ENCODE measurements around the gene BATF3. TPM values are rescaled to one million over a fixed set of nuclear protein-coding genes. Genes with fewer than 3 reads are reported as not detected.

Gene BATF3
- total RNA-seq, 6 donors from 2014 or later, result 2.6 to 14.1 (median 9.4) TPM

DNA sequence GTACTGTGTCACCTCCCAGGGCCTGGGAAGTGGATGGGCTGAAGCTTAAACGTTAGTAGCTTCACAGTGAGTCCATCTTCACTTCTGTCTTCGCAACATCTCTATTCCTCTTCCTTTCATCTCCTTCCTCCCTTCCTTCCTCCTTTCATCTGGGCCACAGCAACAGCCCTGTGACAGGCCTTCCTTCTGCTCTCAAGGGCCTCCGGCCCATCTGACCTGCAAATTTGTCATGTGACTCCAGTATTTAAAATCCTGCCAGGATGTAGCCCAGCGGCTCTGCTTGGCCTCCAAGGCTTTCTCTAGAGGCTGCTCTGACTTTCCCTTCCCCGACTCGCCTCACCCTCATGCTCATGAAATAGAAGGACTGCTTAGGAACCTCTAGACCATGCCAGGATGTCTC lies 10.9 kb upstream of the BATF3 start:
- DNase-seq (no peak), ATAC-seq (ENCODE audit: low FRiP score in 2 of 2) (no peak)
- 63% methylated on average over 6 of the region's 6 CpGs for WGBS, 2 donors
- Histone ChIP-seq H3K4me1 (no peaks in the 10 kb centered on the region), H3K36me3 (no peaks in the 10 kb centered on the region), H3K27ac (no peak overlapping the region), H3K27me3 (no peaks in the 10 kb centered on the region), H3K4me3 (no peak overlapping the region), H3K9me3 (no peaks in the 10 kb centered on the region)
- TF ChIP-seq, protein P1, sequence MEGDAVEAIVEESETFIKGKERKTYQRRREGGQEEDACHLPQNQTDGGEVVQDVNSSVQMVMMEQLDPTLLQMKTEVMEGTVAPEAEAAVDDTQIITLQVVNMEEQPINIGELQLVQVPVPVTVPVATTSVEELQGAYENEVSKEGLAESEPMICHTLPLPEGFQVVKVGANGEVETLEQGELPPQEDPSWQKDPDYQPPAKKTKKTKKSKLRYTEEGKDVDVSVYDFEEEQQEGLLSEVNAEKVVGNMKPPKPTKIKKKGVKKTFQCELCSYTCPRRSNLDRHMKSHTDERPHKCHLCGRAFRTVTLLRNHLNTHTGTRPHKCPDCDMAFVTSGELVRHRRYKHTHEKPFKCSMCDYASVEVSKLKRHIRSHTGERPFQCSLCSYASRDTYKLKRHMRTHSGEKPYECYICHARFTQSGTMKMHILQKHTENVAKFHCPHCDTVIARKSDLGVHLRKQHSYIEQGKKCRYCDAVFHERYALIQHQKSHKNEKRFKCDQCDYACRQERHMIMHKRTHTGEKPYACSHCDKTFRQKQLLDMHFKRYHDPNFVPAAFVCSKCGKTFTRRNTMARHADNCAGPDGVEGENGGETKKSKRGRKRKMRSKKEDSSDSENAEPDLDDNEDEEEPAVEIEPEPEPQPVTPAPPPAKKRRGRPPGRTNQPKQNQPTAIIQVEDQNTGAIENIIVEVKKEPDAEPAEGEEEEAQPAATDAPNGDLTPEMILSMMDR (IDR thresholded peaks at IDR 0.05), result no peak
- TF ChIP-seq EP300 (IDR thresholded peaks at IDR 0.05) (no peak), POLR2A (IDR thresholded peaks at IDR 0.05) (no peak), POLR2AphosphoS5 (IDR thresholded peaks at IDR 0.05) (no peak)

DNA sequence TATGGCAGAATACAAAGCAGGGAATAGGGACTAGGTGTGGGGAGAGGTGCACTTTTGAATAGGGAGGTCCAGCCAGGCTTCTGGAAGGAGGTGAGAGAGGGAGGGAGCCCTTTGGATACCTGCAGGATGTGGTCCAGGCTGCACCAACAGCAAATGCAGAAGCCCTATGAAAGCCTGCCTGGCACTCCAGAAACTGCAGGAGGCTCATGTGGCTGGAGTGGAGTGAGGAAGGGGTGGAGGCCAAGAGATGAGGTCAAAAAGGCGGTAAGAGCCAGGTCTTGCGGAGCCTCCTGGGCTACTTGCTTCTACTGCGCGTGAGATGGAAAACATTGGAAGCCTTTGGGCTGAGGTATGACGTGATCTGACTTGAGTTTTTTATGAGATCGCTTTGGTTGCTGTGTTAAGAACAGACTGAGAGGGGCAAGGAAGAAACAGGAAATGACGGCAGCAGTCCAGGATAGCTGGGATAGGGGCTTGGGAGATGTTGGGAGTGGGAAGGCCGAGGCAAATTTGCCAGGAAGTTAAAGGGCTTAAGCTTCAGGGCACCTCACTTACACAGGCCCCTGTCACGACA lies 4.4 kb upstream of the BATF3 start:
- TF ChIP-seq, protein P1 (IDR thresholded peaks at IDR 0.05), result no peak
- Histone ChIP-seq H3K36me3 (no peaks in the 10 kb centered on the region), H3K27me3 (no peaks in the 10 kb centered on the region), H3K9me3 (no peaks in the 10 kb centered on the region), H3K4me3 (no peak overlapping the region), H3K4me1 (peaks cover 10 to 23% (median 23%) of the 10 kb centered on the region in 4 donors), H3K27ac (no peak overlapping the region)
- no peak for ATAC-seq (ENCODE audit: low FRiP score in 2 of 2)
- no peak for DNase-seq
- WGBS, 2 donors, result 79 to 93% methylated on average over 9 of the region's 9 CpGs

DNA sequence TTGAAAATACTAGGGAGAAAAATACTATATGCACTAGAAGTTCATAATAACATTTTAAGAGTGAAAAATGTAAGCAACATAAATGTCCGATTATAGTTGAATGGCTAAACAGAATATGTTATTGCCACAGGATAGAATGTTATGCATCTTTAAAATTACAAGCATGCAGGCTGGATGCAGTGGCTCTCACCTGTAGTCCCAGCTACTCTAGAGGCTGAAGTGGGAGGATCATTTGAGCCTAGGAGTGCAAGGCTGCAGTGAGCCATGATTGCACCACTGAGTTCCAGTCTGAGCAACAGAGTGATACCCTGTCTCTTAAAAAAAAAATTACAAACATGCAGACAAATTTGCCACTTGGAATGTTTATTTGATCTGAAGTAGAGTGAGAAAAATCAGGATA lies 3.0 kb upstream of the BATF3 start:
- ATAC-seq (ENCODE audit: low FRiP score in 2 of 2), result no peak
- TF ChIP-seq EP300 (IDR thresholded peaks at IDR 0.05), result no peak
- TF ChIP-seq POLR2A (IDR thresholded peaks at IDR 0.05), result no peak
- TF ChIP-seq, protein P1 (IDR thresholded peaks at IDR 0.05), result no peak
- no peak for TF ChIP-seq POLR2AphosphoS5 (IDR thresholded peaks at IDR 0.05)
- Histone ChIP-seq H3K27me3 (no peaks in the 10 kb centered on the region), H3K9me3 (no peaks in the 10 kb centered on the region), H3K36me3 (no peaks in the 10 kb centered on the region), H3K4me1 (peaks cover 21 to 34% (median 33%) of the 10 kb centered on the region in 4 donors), H3K4me3 (no peak overlapping the region), H3K27ac (no peak overlapping the region)
- WGBS, 2 donors, result 66 to 72% methylated on average over 1 of the region's 1 CpG
- DNase-seq, result no peak

DNA sequence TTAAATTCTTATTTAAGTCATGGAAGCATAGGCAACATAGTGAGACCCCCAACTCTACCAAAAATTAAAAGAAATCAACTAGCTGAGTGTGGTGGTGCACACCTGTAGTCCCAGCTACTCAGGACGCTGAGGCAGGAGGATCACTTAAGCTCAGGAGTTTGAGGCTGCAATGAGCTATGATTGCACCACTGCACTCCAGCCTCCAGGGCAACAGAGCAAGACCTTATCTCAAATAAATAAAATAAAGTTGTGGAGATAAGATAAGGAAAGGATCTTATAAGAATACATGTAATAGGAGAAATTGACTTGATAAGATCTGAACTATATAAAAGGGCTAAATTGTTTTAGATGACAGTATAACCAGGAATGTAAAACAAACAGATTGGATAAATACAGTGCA lies 2.3 kb upstream of the BATF3 start:
- TF ChIP-seq, protein P1 (IDR thresholded peaks at IDR 0.05), result no peak
- no peak for TF ChIP-seq POLR2A (IDR thresholded peaks at IDR 0.05)
- no peak for TF ChIP-seq POLR2AphosphoS5 (IDR thresholded peaks at IDR 0.05)
- TF ChIP-seq EP300 (IDR thresholded peaks at IDR 0.05), result no peak
- Histone ChIP-seq H3K9me3 (no peaks in the 10 kb centered on the region), H3K27me3 (no peaks in the 10 kb centered on the region), H3K4me3 (no peak overlapping the region), H3K36me3 (no peaks in the 10 kb centered on the region), H3K27ac (no peak overlapping the region), H3K4me1 (peaks cover 21 to 34% (median 33%) of the 10 kb centered on the region in 4 donors)
- 40 to 50% methylated on average over 1 of the region's 1 CpG for WGBS, 2 donors
- ATAC-seq (ENCODE audit: low FRiP score in 2 of 2), result no peak
- no peak for DNase-seq
